Thyroid gland (tissue), 4 donors: ENCODE results near the gene SLC7A14.

Experiments
- CTCF ChIP-seq, 6 experiments: fragments of 200-600 bp in 3 of 6; fragments of 450-650 bp in 3 of 6; sonication (generic) in 3 of 6; IDR thresholded peaks; one replicate each; pipeline ENCODE4 v1.5.1; 2016 to 2019; ENCODE audit warnings: antibody characterized with exemption in 6 of 6, mild to moderate bottlenecking in 2 of 6, inconsistent platforms in 1 of 6, moderate library complexity in 1 of 6
- POLR2A ChIP-seq, 2 donors: fragments of 450-650 bp; IDR thresholded peaks; one replicate each; pipeline ENCODE4 v1.6.1; 2017; ENCODE audit warnings: antibody characterized with exemption in 2 of 2, mild to moderate bottlenecking in 2 of 2, moderate library complexity in 1 of 2

DNA sequence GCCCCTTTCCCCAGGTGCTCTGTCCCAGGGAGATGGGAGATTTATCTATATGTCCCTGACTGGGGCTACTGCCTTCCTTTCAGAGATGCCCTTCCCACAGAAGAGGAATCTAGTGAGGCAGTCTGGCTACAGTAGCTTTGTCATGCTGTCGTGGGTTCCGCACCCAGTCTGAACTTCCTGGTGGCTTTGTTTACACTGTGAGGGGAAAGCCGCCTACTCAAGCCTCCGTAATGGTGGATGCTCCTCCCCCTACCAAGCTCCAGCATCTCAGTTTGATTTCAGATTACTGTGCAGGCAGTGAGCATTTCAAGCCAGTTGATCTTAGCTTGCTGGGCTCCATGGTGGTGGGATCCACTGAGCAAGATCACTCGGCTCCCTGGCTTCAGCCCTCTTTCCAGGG lies 35.4 kb upstream of the SLC7A14 start:
- TF ChIP-seq POLR2A (IDR thresholded peaks at IDR 0.05) (no peak), CTCF (IDR thresholded peaks at IDR 0.05) (no peak)
